ENCODE results near the gene NSMF.

NSMF gene

DNA sequence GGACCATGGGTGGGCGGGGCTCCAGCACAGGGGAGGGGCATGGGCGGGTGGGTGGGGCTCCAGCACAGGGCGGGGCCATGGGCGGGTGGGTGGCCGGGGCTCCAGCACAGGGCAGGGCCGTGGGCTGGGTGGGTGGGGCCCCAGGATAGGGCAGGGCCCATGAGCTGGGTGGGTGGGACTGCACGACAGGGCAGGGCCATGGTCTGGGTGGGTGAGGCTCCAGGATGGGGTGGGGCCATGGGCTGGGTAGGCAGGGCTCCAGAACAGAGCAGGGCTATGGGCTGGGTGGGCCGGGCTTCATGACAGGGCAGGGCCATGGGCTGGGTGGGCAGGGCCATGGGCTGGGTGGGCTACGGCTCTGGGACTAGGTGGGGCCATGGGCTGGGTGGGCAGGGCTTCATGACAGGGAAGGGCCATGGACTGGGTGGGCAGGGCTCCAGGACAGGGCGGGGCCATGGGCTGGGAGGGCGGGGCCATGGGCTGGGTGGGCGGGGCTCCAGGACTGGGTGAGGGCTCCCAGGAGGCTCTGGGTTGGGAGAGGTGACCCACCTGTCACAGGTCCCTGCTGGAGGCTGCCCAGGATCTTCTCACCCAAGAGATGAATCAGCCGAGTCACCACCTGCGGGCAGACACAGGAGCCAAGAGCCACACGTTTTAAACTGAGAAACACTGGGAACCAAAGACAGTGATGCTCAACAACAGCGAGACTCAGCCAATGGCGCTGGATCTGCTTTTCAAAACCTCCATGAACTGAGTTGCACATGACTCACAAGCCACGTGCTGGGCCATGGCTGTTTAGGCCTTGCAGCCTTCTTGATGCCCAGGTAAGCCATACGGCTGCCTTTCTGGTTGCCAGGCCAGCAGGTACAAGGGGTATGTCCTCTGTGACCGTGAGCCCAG is 33.6 kb upstream of the NSMF start:
- peak in 2 of 4 experiments; percentile 7 to 15 for DNase-seq (ENCODE audit: low read depth in 4 of 4, low spot score in 1 of 4)

GRCh38 chr9:137491735-137492432 is 32.8 kb upstream of the NSMF start:
- DNase-seq (ENCODE audit: low read depth in 4 of 4, low spot score in 1 of 4): no peak

GRCh38 chr9:137490532-137491186 is 31.5 kb upstream of the NSMF start:
- no peak for DNase-seq (ENCODE audit: low read depth in 4 of 4, low spot score in 1 of 4)

DNA sequence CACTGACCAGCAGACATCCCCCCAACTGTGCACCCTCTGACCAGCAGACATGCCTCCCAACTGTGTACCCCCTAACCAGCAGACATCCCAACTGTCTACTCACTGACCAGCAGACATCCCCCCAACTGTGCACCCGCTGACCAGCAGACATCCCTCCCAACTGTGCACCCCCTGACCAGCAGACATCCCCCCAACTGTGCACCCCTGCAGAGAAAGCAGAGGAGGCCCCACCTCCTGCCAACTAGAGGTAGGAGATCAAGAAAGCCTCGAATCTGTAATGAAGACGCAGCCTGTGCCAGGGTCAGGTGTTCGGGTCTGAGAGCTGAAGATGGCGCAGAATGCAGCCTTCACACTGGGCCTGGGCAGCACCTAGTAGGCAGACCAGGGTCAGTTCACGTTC is 29.8 kb upstream of the NSMF start:
- DNase-seq (ENCODE audit: low read depth in 4 of 4, low spot score in 1 of 4): no peak

- no peak for DNase-seq (ENCODE audit: low read depth in 4 of 4, low spot score in 1 of 4)
These were observed 29.2 kb upstream of the NSMF start for GRCh38 chr9:137488327-137488653.

- no peak for DNase-seq (ENCODE audit: low read depth in 4 of 4, low spot score in 1 of 4)
These were observed 28.6 kb upstream of the NSMF start for GRCh38 chr9:137487454-137488326.

GRCh38 chr9:137486545-137487453 is 27.7 kb upstream of the NSMF start:
- DNase-seq (ENCODE audit: low read depth in 4 of 4, low spot score in 1 of 4): no peak

- DNase-seq (ENCODE audit: low read depth in 4 of 4, low spot score in 1 of 4): no peak
These were observed 27.0 kb upstream of the NSMF start for GRCh38 chr9:137486141-137486490.

DNA sequence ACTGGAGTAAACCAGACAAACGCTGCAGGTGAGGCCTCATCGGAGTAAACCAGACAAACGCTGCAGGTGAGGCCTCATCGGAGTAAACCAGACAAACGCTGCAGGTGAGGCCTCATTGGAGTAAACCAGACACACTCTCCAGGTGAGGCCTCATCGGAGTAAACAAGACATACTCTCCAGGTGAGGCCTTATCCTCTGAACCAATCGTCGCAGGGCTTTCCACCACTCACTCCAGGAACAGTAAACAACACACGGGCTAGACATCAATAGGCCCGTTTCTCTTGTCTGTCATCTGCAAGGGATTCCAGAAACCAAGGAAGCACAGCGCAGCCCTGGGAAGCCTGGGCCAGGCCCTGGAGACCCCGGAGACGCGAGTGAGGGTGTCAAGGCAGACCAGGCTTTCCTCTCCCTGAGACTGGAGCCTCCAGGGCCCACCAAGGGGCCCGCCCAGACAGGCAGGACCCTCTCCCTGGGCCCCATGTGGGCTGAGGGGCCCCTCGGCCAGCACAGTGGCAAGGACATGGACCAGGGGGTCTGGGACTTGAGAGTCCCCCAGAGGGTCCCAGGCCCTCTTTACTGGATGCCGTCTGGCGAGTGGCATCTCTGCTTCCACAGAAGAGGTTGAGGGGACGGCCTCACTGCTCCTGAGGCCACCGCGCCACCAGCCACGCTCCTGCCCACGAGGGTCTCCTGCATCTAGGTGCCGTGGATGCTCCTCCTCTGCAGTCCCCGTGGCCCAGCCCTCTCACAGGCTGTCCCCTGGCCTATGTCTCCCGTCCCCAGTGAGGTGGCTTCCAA is 26.4 kb upstream of the NSMF start:
- no peak for DNase-seq (ENCODE audit: low read depth in 4 of 4, low spot score in 1 of 4)

DNA sequence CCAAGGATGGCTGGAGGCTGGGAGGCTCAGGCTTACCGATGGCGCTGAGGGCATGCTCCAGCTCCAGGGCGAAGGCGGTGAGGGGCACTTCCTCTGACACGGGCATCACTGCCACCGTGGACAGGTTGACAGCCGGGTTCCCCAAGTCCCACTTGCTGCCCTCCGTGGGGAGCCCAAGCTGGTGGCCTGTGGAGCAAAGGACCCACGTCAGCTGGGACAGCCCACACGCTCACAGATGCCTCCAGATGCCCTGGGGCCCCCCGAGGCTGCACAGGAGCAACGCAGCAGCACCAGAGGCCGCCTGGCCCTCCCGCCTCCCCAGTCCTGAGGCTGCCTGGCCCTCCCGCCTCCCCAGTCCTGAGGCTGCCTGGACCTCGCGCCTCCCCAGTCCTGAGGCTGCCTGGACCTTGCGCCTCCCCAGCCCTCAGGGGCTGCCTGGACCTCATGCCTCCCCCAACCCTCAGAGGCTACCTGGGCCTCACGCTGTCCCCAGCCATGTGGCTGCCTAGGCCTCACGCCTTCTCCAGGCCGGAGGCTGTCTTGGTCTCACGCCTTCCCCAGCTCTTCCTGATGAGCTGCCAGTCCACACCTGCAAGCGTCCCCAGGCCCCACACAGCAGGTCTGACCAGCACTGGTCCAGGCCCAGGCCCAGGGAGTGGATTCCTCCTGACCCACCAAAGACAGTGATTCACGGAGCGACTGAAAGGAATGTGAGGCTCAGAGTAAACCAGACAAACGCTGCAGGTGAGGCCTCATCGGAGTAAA is 25.6 kb upstream of the NSMF start:
- no peak for DNase-seq (ENCODE audit: low read depth in 4 of 4, low spot score in 1 of 4)

- no peak for DNase-seq (ENCODE audit: low read depth in 4 of 4, low spot score in 1 of 4)
These were observed 23.1 kb upstream of the NSMF start for GRCh38 chr9:137482094-137482781.

- DNase-seq (ENCODE audit: low read depth in 4 of 4, low spot score in 1 of 4): no peak
These were observed 21.9 kb upstream of the NSMF start for GRCh38 chr9:137480686-137481683.

- DNase-seq (ENCODE audit: low read depth in 4 of 4, low spot score in 1 of 4): no peak
These were observed 21.0 kb upstream of the NSMF start for GRCh38 chr9:137479892-137480685.

GRCh38 chr9:137478962-137479861 is 20.1 kb upstream of the NSMF start:
- DNase-seq (ENCODE audit: low read depth in 4 of 4, low spot score in 1 of 4): no peak

DNA sequence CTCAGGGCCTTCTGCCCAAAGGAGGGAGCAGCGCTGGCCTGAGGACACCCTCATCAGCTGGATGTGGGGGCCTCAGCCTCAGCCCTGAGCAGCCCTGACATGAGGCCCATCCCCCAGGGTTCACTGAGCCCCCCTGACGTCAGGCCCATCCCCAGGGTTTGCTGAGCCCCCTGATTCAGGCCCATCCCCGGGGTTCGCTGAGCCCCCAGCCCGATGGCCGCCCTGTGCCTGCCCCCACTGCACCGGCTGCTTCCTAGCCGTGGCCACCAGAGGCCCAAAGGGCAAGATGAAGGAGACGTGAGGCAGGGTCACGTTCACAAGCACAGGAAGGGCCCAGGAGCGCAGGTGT is 19.5 kb upstream of the NSMF start:
- DNase-seq (ENCODE audit: low read depth in 4 of 4, low spot score in 1 of 4): no peak

All from stimulated activated CD4-positive, alpha-beta T cell treated with anti-CD3 and anti-CD28 coated beads, Interleukin-1b, Interleukin-23, amount 100 ng/mL, for 24 hours (primary cell).